GM12865 (cell line): Measurements from ENCODE around the gene NDUFA11.
A peak's percentile ranks its signal among the peaks of the same experiment; 100 is the strongest.

Source experiments
- DNase-seq: peaks from one replicate; pipeline ENCODE4 v3.0.0; 2010; ENCODE audit warnings: low read depth
- H3K4me3 ChIP-seq: 2 replicates; pipeline ENCODE4 v1.5.1; 2011; ENCODE audit warnings: mild to moderate bottlenecking, low read depth, low read length, control low read depth
- CTCF ChIP-seq: IDR thresholded peaks from 2 replicates; pipeline ENCODE4 v1.5.1; 2011; ENCODE audit warnings: low read length, control low read depth, low read depth, inconsistent platforms; ENCODE audit not compliant: insufficient read depth; ENCODE audit errors: missing control alignments

Gene NDUFA11

GRCh38 chr19:5932609-5933262, 29.1 kb upstream of the NDUFA11 start:
- no peak overlapping the region for H3K4me3 ChIP-seq
- DNase-seq, result no peak
- TF ChIP-seq CTCF, result no peak

GRCh38 chr19:5932146-5932545, 28.6 kb upstream of the NDUFA11 start:
- H3K4me3 ChIP-seq, result no peak overlapping the region
- TF ChIP-seq CTCF, result no peak
- DNase-seq, result no peak

GRCh38 chr19:5931251-5931650, 27.7 kb upstream of the NDUFA11 start:
- no peak overlapping the region for H3K4me3 ChIP-seq
- TF ChIP-seq CTCF, result no peak
- no peak for DNase-seq

- H3K4me3 ChIP-seq, result no peak overlapping the region
- TF ChIP-seq CTCF, result no peak
- DNase-seq, result no peak
These were observed 26.0 kb upstream of the NDUFA11 start for GRCh38 chr19:5929625-5930024.

GRCh38 chr19:5929179-5929578, 25.6 kb upstream of the NDUFA11 start:
- no peak for TF ChIP-seq CTCF
- DNase-seq, result no peak
- H3K4me3 ChIP-seq, result no peak overlapping the region

GRCh38 chr19:5927441-5927821, 23.8 kb upstream of the NDUFA11 start:
- H3K4me3 ChIP-seq, result no peak overlapping the region
- no peak for TF ChIP-seq CTCF
- peak; percentile 65 for DNase-seq
